CD4-positive, alpha-beta T cell treated with Interleukin-15 for 4 hours (primary cell): ENCODE measurements around the gene HELQ.

Source experiments
- DNase-seq: peaks from one replicate; pipeline ENCODE4 v3.0.0-alpha.2; 2020; ENCODE audit warnings: low spot score

HELQ gene

GRCh38 chr4:83369831-83370639 is 85.6 kb downstream of the HELQ start:
- no peak for DNase-seq

- no peak for DNase-seq
Observed at GRCh38 chr4:83364312-83364711, 91.3 kb downstream of the HELQ start.

GRCh38 chr4:83362492-83363329 is 92.9 kb downstream of the HELQ start:
- DNase-seq: no peak

GRCh38 chr4:83361416-83362103 is 94.1 kb downstream of the HELQ start:
- no peak for DNase-seq

- DNase-seq: no peak
Observed at GRCh38 chr4:83360018-83360417, 95.6 kb downstream of the HELQ start.

GRCh38 chr4:83358410-83358809 is 97.2 kb downstream of the HELQ start:
- DNase-seq: no peak
